ENCODE results near the gene CCDC30.
"Not testable (repeated sequence)": the region's sequence is repeated elsewhere in the genome, so short reads cannot be mapped to it uniquely, and the experiment has no call there.

CCDC30 gene

GRCh38 chr1:42463921-42464320, 835 bp downstream of the CCDC30 start:
- H3K4me3 ChIP-seq: peak overlapping the region; percentile 62 to 69
- intact Hi-C loops (cut with DNase I; ENCODE audit: low total_unique reads): loop anchor here (10.0 kb wide), 1 partner anchor 129 kb away; the partner anchor contains the start of gene FOXJ3

GRCh38 chr1:42466030-42466429, 2.9 kb downstream of the CCDC30 start:
- no peaks in the 10 kb centered on the region for H3K27me3 ChIP-seq
- no peak overlapping the region for H3K27ac ChIP-seq
- no peak for DNase-seq
- intact Hi-C loops (cut with DNase I; ENCODE audit: low total_unique reads): loop anchor here (10.0 kb wide), 1 partner anchor 131 kb away; the partner anchor contains the start of gene FOXJ3
- H3K36me3 ChIP-seq: peaks cover 0 to 4% (median 2%) of the 10 kb centered on the region in 3 donors
- no peaks in the 10 kb centered on the region for H3K9me3 ChIP-seq
- no peak overlapping the region for H3K4me3 ChIP-seq
- peaks cover 0 to 22% (median 9%) of the 10 kb centered on the region in 4 donors for H3K4me1 ChIP-seq
- TF ChIP-seq, protein P1, sequence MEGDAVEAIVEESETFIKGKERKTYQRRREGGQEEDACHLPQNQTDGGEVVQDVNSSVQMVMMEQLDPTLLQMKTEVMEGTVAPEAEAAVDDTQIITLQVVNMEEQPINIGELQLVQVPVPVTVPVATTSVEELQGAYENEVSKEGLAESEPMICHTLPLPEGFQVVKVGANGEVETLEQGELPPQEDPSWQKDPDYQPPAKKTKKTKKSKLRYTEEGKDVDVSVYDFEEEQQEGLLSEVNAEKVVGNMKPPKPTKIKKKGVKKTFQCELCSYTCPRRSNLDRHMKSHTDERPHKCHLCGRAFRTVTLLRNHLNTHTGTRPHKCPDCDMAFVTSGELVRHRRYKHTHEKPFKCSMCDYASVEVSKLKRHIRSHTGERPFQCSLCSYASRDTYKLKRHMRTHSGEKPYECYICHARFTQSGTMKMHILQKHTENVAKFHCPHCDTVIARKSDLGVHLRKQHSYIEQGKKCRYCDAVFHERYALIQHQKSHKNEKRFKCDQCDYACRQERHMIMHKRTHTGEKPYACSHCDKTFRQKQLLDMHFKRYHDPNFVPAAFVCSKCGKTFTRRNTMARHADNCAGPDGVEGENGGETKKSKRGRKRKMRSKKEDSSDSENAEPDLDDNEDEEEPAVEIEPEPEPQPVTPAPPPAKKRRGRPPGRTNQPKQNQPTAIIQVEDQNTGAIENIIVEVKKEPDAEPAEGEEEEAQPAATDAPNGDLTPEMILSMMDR (IDR thresholded peaks at IDR 0.05): no peak

More at GRCh38 chr1:42463921-42464320, 835 bp downstream of the CCDC30 start:
- Histone ChIP-seq H3K9me3 (no peaks in the 10 kb centered on the region), H3K27me3 (no peaks in the 10 kb centered on the region), H3K36me3 (peaks cover 0 to 23% (median 15%) of the 10 kb centered on the region in 3 donors), H3K4me1 (peaks cover 0 to 22% (median 9%) of the 10 kb centered on the region in 4 donors), H3K27ac (peak overlapping the region in 1 of 2 donors; percentile 52)
- no peak for DNase-seq
- TF ChIP-seq, protein P1 (IDR thresholded peaks at IDR 0.05): no peak

DNA sequence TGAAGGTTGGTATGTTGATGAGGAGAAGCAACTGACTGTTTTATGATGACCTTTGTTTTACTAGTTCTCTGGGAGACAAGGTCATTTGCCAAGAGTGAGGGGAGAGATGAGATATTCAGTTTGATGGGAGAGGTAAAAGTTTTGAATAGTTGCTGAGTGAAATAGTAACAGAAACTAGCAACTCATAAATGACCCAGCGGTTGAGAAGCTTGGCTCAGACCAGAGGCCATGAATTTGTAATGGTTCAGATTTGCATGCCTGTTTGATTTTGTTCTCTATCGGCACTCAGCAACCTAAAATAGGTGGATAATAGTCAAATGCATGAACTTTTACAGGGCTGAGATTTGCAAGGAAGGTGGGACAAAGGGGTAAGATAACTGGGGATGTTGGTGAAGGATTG, 6.6 kb downstream of the CCDC30 start:
- intact Hi-C loops (cut with DNase I; ENCODE audit: low total_unique reads): loop anchor here (10.0 kb wide), 1 partner anchor 135 kb away; the partner anchor contains the start of gene FOXJ3
- no peak for DNase-seq
- Histone ChIP-seq H3K27ac (no peak overlapping the region), H3K9me3 (no peaks in the 10 kb centered on the region), H3K4me1 (no peaks in the 10 kb centered on the region), H3K4me3 (no peak overlapping the region), H3K36me3 (peaks cover 0 to 5% (median 0%) of the 10 kb centered on the region in 3 donors), H3K27me3 (no peaks in the 10 kb centered on the region)
- TF ChIP-seq, protein P1 (IDR thresholded peaks at IDR 0.05): no peak

DNA sequence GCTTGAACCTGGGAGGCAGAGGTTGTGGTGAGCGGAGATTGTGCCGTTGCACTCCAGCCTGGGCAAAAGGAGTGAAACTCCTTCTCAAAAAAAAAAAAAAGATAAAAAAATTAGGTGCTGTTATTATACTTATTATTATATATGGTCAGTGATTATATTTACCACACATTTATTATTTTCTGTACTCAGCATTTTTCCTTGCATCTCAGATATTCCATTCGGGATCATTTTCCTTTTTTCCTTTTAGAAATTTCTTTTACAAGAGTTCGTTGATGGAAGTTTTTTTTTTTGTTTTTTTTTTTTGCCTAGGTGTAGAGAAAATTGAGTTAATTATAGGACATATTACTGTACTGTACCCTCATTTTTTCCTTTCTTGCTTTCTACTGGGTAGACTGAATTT, 13.5 kb downstream of the CCDC30 start:
- Histone ChIP-seq H3K36me3 (peaks cover 0 to 17% (median 5%) of the 10 kb centered on the region in 3 donors), H3K9me3 (no peaks in the 10 kb centered on the region), H3K4me3 (no peak overlapping the region), H3K27ac (no peak overlapping the region), H3K27me3 (no peaks in the 10 kb centered on the region), H3K4me1 (no peaks in the 10 kb centered on the region)
- TF ChIP-seq, protein P1 (IDR thresholded peaks at IDR 0.05): no peak
- intact Hi-C loops (cut with DNase I; ENCODE audit: low total_unique reads): no loop called here
- DNase-seq: no peak

- H3K4me1 ChIP-seq; H3K4me3 ChIP-seq; H3K27ac ChIP-seq; H3K9me3 ChIP-seq; H3K27me3 ChIP-seq; DNase-seq; intact Hi-C loops (cut with DNase I; ENCODE audit: low total_unique reads): not testable (repeated sequence)
- H3K36me3 ChIP-seq: peaks cover 0 to 17% (median 13%) of the 10 kb centered on the region in 3 donors
These were observed 14.3 kb downstream of the CCDC30 start for GRCh38 chr1:42477354-42477753.

GRCh38 chr1:42477775-42478174, 14.7 kb downstream of the CCDC30 start:
- no peaks in the 10 kb centered on the region for H3K27me3 ChIP-seq
- H3K9me3 ChIP-seq: no peaks in the 10 kb centered on the region
- H3K27ac ChIP-seq: no peak overlapping the region
- DNase-seq: no peak
- H3K4me1 ChIP-seq: no peaks in the 10 kb centered on the region
- intact Hi-C loops (cut with DNase I; ENCODE audit: low total_unique reads): no loop called here
- TF ChIP-seq, protein P1 (IDR thresholded peaks at IDR 0.05): no peak
- no peak overlapping the region for H3K4me3 ChIP-seq
- peaks cover 0 to 20% (median 17%) of the 10 kb centered on the region in 3 donors for H3K36me3 ChIP-seq

Measured in tibial artery (tissue), 4 donors.